NT2/D1 (cell line): ENCODE data around the gene FEN1.

Experiments used
- DNase-seq: peaks from one replicate; pipeline ENCODE4 v3.0.0-alpha.2; 2011; ENCODE audit warnings: low read depth, low spot score
- H3K27me3 ChIP-seq: 2 replicates; pipeline ENCODE4 v1.6.0; 2011; ENCODE audit warnings: mild to moderate bottlenecking; ENCODE audit not compliant: insufficient read length, insufficient read depth
- H3K36me3 ChIP-seq: 2 replicates; pipeline ENCODE4 v1.6.1; 2011; ENCODE audit warnings: mild to moderate bottlenecking, low read length, mixed read lengths; ENCODE audit not compliant: insufficient read depth, insufficient read length
- H3K4me1 ChIP-seq: 2 replicates; pipeline ENCODE4 v1.5.1; 2011; ENCODE audit not compliant: insufficient read depth, insufficient read length
- H3K4me3 ChIP-seq: 2 replicates; pipeline ENCODE4 v1.5.1; 2011; ENCODE audit warnings: low read depth; ENCODE audit not compliant: insufficient read length
- H3K9ac ChIP-seq: 2 replicates; pipeline ENCODE4 v1.6.0; 2011; ENCODE audit warnings: low read depth; ENCODE audit not compliant: insufficient read length
- H3K9me3 ChIP-seq: 2 replicates; pipeline ENCODE4 v1.5.1; 2011; ENCODE audit warnings: mild to moderate bottlenecking, low read length; ENCODE audit not compliant: insufficient read depth
- SUZ12 ChIP-seq: IDR thresholded peaks from 2 replicates; pipeline ENCODE4 v1.6.1; 2011; ENCODE audit not compliant: insufficient read length, insufficient read depth; ENCODE audit errors: extremely low read depth
- YY1 ChIP-seq: IDR thresholded peaks from 2 replicates; pipeline ENCODE4 v1.6.1; 2011; ENCODE audit not compliant: insufficient read length, insufficient read depth
- ZNF274 ChIP-seq: IDR thresholded peaks from 2 replicates; pipeline ENCODE4 v1.6.1; 2011; ENCODE audit warnings: mild to moderate bottlenecking, low read depth, low read length

FEN1 gene

GRCh38 chr11:61782299-61782698 lies 10.4 kb upstream of the FEN1 start:
- no peak for TF ChIP-seq ZNF274
- no peak for TF ChIP-seq SUZ12
- no peak for TF ChIP-seq YY1
- DNase-seq: no peak
- H3K27me3 ChIP-seq: no peaks in the 10 kb centered on the region
- H3K9me3 ChIP-seq: no peaks in the 10 kb centered on the region
- H3K4me3 ChIP-seq: no peak overlapping the region
- no peak overlapping the region for H3K9ac ChIP-seq
- H3K36me3 ChIP-seq: peaks cover 95% of the 10 kb centered on the region
- H3K4me1 ChIP-seq: peaks cover 26% of the 10 kb centered on the region

- TF ChIP-seq SUZ12 (no peak), ZNF274 (no peak), YY1 (no peak)
Measured at GRCh38 chr11:61782841-61783240, 9.9 kb upstream of the FEN1 start.

GRCh38 chr11:61783717-61784505 lies 8.8 kb upstream of the FEN1 start:
- Histone ChIP-seq H3K9me3 (no peaks in the 10 kb centered on the region), H3K27me3 (no peaks in the 10 kb centered on the region), H3K4me1 (peaks cover 18% of the 10 kb centered on the region), H3K36me3 (peaks cover 95% of the 10 kb centered on the region), H3K9ac (no peak overlapping the region), H3K4me3 (no peak overlapping the region)
- DNase-seq: no peak
- TF ChIP-seq SUZ12 (no peak), ZNF274 (no peak), YY1 (no peak)

More at GRCh38 chr11:61782841-61783240, 9.9 kb upstream of the FEN1 start:
- H3K9ac ChIP-seq: no peak overlapping the region
- peaks cover 95% of the 10 kb centered on the region for H3K36me3 ChIP-seq
- H3K4me3 ChIP-seq: no peak overlapping the region
- no peak for DNase-seq
- H3K9me3 ChIP-seq: no peaks in the 10 kb centered on the region
- no peaks in the 10 kb centered on the region for H3K27me3 ChIP-seq
- peaks cover 21% of the 10 kb centered on the region for H3K4me1 ChIP-seq

- H3K4me3 ChIP-seq: no peak overlapping the region
- H3K27me3 ChIP-seq: no peaks in the 10 kb centered on the region
- H3K36me3 ChIP-seq: peaks cover 95% of the 10 kb centered on the region
- no peak for DNase-seq
- H3K9ac ChIP-seq: no peak overlapping the region
- no peaks in the 10 kb centered on the region for H3K9me3 ChIP-seq
- TF ChIP-seq YY1: no peak
- no peak for TF ChIP-seq SUZ12
- no peak for TF ChIP-seq ZNF274
- H3K4me1 ChIP-seq: peaks cover 18% of the 10 kb centered on the region
Measured at GRCh38 chr11:61784506-61784805, 8.3 kb upstream of the FEN1 start.

GRCh38 chr11:61785837-61786402 lies 6.8 kb upstream of the FEN1 start:
- H3K4me1 ChIP-seq: peaks cover 20% of the 10 kb centered on the region
- no peak overlapping the region for H3K4me3 ChIP-seq
- no peak for DNase-seq
- no peak overlapping the region for H3K9ac ChIP-seq
- H3K9me3 ChIP-seq: no peaks in the 10 kb centered on the region
- peaks cover 96% of the 10 kb centered on the region for H3K36me3 ChIP-seq
- TF ChIP-seq SUZ12 (no peak), YY1 (no peak), ZNF274 (no peak)
- H3K27me3 ChIP-seq: no peaks in the 10 kb centered on the region

- peaks cover 77% of the 10 kb centered on the region for H3K36me3 ChIP-seq
- H3K9me3 ChIP-seq: no peaks in the 10 kb centered on the region
- no peak overlapping the region for H3K9ac ChIP-seq
- no peak overlapping the region for H3K4me3 ChIP-seq
- DNase-seq: peak; percentile 40
- H3K27me3 ChIP-seq: no peaks in the 10 kb centered on the region
- peaks cover 13% of the 10 kb centered on the region for H3K4me1 ChIP-seq
- no peak for TF ChIP-seq YY1
- TF ChIP-seq SUZ12: no peak
- TF ChIP-seq ZNF274: no peak
Measured at GRCh38 chr11:61787928-61788491, 4.7 kb upstream of the FEN1 start.

- H3K4me1 ChIP-seq: peaks cover 6% of the 10 kb centered on the region
- H3K36me3 ChIP-seq: peaks cover 74% of the 10 kb centered on the region
- peak overlapping the region; percentile 96 for H3K4me3 ChIP-seq
- H3K27me3 ChIP-seq: no peaks in the 10 kb centered on the region
- H3K9ac ChIP-seq: peak overlapping the region; percentile 99
- H3K9me3 ChIP-seq: no peaks in the 10 kb centered on the region
- DNase-seq: peak; percentile 40
- TF ChIP-seq SUZ12 (no peak), YY1 (no peak), ZNF274 (no peak)
Measured at GRCh38 chr11:61791737-61792309, 888 bp upstream of the FEN1 start.
